Spleen (tissue), 7 donors: ENCODE results near the gene RNASEH1.

ENCODE experiments used
- POLR2AphosphoS5 ChIP-seq, 3 donors: sonication (generic); formaldehyde crosslinking; IDR thresholded peaks; one replicate each; pipeline ENCODE4 v1.5.1; 2017; ENCODE audit warnings: antibody characterized with exemption in 3 of 3
- TF ChIP-seq, protein P1 (sequence below), 11 experiments: fragments of 200-600 bp in 7 of 11; fragments of 450-650 bp in 4 of 11; sonication (generic) in 4 of 11; IDR thresholded peaks in 8 of 11; conservative IDR thresholded peaks in 3 of 11; 1 replicate in 7 of 11; 2 replicates in 4 of 11; pipeline versions ENCODE4 v1.4.0 to v1.8.0; 2016 to 2021; ENCODE audit warnings: antibody characterized with exemption in 11 of 11, inconsistent platforms in 4 of 11, mild to moderate bottlenecking in 1 of 11
- donor health status: DM: no; HTN: no; CAD: no; lungs with moderate emphysema.
- donor health status: DM: no; HTN: no; CAD: no.
- donor health status: DM: no; HTN: no; CAD: no.

DNA sequence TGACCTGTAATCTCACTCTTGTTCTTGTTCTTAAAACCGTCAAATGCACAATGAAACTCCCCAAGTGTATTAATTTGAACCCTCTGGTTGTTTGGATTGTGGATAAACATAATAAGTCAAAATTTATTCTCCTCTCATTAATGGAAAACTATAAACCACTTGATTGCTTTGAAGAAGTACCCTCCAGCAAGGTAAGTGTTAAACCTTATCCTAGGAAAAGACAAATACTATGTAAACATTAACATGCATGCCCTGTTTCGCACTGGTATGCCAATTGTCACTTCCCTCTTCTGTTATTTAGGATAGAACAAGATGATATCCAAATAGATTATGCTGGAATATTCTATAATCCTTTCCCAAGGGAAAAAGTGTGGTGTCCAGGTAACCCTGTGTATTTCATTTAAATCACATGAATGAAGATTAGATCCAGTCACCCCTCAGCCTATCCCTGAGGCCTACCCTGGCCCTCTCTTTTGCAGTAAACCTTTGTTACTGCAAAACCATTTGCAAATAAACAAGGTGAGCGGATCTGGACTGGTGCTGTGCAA is 40.1 kb downstream of the RNASEH1 start:
- TF ChIP-seq, protein P1, sequence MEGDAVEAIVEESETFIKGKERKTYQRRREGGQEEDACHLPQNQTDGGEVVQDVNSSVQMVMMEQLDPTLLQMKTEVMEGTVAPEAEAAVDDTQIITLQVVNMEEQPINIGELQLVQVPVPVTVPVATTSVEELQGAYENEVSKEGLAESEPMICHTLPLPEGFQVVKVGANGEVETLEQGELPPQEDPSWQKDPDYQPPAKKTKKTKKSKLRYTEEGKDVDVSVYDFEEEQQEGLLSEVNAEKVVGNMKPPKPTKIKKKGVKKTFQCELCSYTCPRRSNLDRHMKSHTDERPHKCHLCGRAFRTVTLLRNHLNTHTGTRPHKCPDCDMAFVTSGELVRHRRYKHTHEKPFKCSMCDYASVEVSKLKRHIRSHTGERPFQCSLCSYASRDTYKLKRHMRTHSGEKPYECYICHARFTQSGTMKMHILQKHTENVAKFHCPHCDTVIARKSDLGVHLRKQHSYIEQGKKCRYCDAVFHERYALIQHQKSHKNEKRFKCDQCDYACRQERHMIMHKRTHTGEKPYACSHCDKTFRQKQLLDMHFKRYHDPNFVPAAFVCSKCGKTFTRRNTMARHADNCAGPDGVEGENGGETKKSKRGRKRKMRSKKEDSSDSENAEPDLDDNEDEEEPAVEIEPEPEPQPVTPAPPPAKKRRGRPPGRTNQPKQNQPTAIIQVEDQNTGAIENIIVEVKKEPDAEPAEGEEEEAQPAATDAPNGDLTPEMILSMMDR (IDR thresholded peaks at IDR 0.05 in 8 of 11, conservative IDR thresholded peaks at IDR 0.05 in 3 of 11), result no peak
- no peak for TF ChIP-seq POLR2AphosphoS5 (IDR thresholded peaks at IDR 0.05)
